A673 (cell line): ENCODE data around the gene CANX.

Source experiments
- EZH2 ChIP-seq: fragments of 200-600 bp; sonication (generic); IDR thresholded peaks from 2 replicates; pipeline ENCODE4 v1.6.1; 2017; ENCODE audit warnings: borderline replicate concordance, low read depth, mild to moderate bottlenecking, mixed read lengths, antibody characterized with exemption, low read length; ENCODE audit not compliant: poor library complexity, severe bottlenecking
- TF ChIP-seq, protein P1 (sequence below): fragments of 300-800, 200-600 bp; sonication (generic); conservative IDR thresholded peaks from 2 replicates; pipeline ENCODE4 v1.5.1; 2017; ENCODE audit warnings: low read depth, mild to moderate bottlenecking, antibody characterized with exemption, low read length, moderate library complexity, mixed read lengths

DNA sequence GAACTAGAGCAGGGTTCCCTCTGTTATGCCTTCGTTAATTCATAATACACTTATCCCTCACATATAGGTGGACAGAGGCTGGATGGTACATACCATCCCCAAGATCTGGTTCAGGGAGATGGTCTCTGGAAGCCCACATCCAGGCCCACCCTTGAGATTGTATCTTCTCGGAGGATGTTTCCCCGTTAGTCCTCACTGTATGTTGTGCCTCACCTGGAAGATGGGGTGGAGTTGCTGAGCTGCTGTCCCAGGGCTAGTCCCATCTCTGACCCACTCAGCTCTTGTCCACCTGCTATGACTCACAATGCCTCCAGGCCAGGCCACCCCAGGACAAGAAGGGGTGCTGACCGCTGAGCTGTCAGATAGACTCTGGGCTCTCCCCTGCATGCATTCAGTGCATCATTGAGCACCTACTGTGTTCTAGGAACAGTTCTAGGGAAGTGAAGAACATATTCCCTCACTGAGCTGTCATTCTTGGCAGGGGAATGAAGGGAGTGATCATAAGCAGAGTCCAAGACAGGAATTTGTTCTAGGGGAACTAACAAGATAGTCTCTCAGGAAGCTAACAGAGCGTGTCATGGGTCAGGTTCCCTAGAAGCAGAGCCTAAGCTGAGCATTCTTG is 17.9 kb upstream of the CANX start, which contains the start of gene CBY3:
- TF ChIP-seq, protein P1, sequence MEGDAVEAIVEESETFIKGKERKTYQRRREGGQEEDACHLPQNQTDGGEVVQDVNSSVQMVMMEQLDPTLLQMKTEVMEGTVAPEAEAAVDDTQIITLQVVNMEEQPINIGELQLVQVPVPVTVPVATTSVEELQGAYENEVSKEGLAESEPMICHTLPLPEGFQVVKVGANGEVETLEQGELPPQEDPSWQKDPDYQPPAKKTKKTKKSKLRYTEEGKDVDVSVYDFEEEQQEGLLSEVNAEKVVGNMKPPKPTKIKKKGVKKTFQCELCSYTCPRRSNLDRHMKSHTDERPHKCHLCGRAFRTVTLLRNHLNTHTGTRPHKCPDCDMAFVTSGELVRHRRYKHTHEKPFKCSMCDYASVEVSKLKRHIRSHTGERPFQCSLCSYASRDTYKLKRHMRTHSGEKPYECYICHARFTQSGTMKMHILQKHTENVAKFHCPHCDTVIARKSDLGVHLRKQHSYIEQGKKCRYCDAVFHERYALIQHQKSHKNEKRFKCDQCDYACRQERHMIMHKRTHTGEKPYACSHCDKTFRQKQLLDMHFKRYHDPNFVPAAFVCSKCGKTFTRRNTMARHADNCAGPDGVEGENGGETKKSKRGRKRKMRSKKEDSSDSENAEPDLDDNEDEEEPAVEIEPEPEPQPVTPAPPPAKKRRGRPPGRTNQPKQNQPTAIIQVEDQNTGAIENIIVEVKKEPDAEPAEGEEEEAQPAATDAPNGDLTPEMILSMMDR: no peak
- TF ChIP-seq EZH2: no peak
